IMR-90 (cell line): Measurements from ENCODE around the gene AHCYL1.

Experiments
- BHLHE40 ChIP-seq: fragments of 150-350 bp; IDR thresholded peaks from 2 replicates; pipeline ENCODE4 v1.6.1; 2016; ENCODE audit warnings: mild to moderate bottlenecking, low read depth, low read length
- CHD1 ChIP-seq: IDR thresholded peaks from 2 replicates; pipeline ENCODE4 v1.6.1; 2012; ENCODE audit warnings: low read depth, low read length, improper control_type of control experiment
- FOS ChIP-seq: fragments of 150-350 bp; IDR thresholded peaks from 2 replicates; pipeline ENCODE4 v1.6.1; 2016; ENCODE audit warnings: low read depth, low read length
- MAFK ChIP-seq: IDR thresholded peaks from 2 replicates; pipeline ENCODE4 v1.6.1; 2012; ENCODE audit warnings: low read depth, low read length, improper control_type of control experiment
- MAZ ChIP-seq: IDR thresholded peaks from 2 replicates; pipeline ENCODE4 v1.6.1; 2012; ENCODE audit warnings: low read depth, mild to moderate bottlenecking, low read length, improper control_type of control experiment, moderate library complexity, borderline replicate concordance
- MXI1 ChIP-seq: IDR thresholded peaks from 2 replicates; pipeline ENCODE4 v1.6.1; 2012; ENCODE audit warnings: low read depth, mild to moderate bottlenecking, low read length, moderate library complexity, borderline replicate concordance
- NFE2L2 ChIP-seq: fragments of 150-350 bp; IDR thresholded peaks from 2 replicates; pipeline ENCODE4 v1.6.1; 2016; ENCODE audit warnings: low read depth, mild to moderate bottlenecking, low read length
- POLR2A ChIP-seq: IDR thresholded peaks from 2 replicates; pipeline ENCODE4 v1.6.1; 2012; ENCODE audit warnings: mild to moderate bottlenecking, low read depth, low read length
- RAD21 ChIP-seq: IDR thresholded peaks from 2 replicates; pipeline ENCODE4 v1.6.1; 2012; ENCODE audit warnings: low read length, improper control_type of control experiment
- RFX5 ChIP-seq: IDR thresholded peaks from 2 replicates; pipeline ENCODE4 v1.8.0; 2012; ENCODE audit warnings: low read depth, mild to moderate bottlenecking, low read length, moderate library complexity
- SMC3 ChIP-seq: fragments of 150-350 bp; IDR thresholded peaks from 2 replicates; pipeline ENCODE4 v1.6.1; 2016; ENCODE audit warnings: low read depth, mild to moderate bottlenecking, antibody characterized with exemption, low read length, moderate library complexity
- TF ChIP-seq, protein P1 (sequence below): conservative IDR thresholded peaks from 2 replicates; pipeline ENCODE4 v1.5.1; 2012; ENCODE audit warnings: mild to moderate bottlenecking, low read depth, low read length, improper control_type of control experiment
- TF ChIP-seq, protein P2 (sequence below): fragments of 150-350 bp; IDR thresholded peaks from 2 replicates; pipeline ENCODE4 v1.6.1; 2017; ENCODE audit warnings: mild to moderate bottlenecking, antibody characterized with exemption, low read length, low read depth
- TF ChIP-seq, protein P3 (sequence below): fragments of 150-350 bp; IDR thresholded peaks from 2 replicates; pipeline ENCODE4 v1.6.1; 2016; ENCODE audit warnings: low read depth, mild to moderate bottlenecking, low read length, moderate library complexity, borderline replicate concordance

DNA sequence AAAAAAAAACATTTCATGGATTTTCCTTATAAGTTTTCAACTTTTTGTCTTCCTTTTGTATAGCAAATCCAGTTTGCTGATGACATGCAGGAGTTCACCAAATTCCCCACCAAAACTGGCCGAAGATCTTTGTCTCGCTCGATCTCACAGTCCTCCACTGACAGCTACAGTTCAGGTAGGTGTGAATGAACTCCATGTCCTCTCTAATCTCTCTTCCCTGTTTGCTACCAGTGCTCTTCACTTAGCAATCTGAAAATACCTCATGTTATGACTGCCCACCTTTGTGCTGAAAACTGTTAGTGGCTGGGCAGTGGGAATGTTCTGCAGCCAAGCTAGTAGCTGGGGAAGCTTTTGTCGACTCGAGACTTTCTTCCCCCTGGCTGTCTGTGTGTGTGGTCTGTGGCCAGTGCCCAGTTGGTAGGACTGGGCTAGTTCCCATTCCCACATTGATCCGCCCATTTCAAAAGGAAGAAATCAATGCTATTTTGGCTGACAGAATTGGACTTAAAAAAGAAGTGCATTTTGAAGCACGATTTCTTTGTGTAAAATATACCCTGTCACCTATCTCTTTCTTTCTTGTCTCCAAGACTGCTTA lies 24.5 kb downstream of the AHCYL1 start:
- TF ChIP-seq POLR2A (no peak), MXI1 (no peak), RFX5 (no peak), CHD1 (no peak), SMC3 (no peak), MAZ (no peak), RAD21 (no peak), MAFK (no peak), FOS (no peak), NFE2L2 (no peak), BHLHE40 (no peak)
- TF ChIP-seq, protein P1, sequence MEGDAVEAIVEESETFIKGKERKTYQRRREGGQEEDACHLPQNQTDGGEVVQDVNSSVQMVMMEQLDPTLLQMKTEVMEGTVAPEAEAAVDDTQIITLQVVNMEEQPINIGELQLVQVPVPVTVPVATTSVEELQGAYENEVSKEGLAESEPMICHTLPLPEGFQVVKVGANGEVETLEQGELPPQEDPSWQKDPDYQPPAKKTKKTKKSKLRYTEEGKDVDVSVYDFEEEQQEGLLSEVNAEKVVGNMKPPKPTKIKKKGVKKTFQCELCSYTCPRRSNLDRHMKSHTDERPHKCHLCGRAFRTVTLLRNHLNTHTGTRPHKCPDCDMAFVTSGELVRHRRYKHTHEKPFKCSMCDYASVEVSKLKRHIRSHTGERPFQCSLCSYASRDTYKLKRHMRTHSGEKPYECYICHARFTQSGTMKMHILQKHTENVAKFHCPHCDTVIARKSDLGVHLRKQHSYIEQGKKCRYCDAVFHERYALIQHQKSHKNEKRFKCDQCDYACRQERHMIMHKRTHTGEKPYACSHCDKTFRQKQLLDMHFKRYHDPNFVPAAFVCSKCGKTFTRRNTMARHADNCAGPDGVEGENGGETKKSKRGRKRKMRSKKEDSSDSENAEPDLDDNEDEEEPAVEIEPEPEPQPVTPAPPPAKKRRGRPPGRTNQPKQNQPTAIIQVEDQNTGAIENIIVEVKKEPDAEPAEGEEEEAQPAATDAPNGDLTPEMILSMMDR: no peak
- TF ChIP-seq, protein P2, sequence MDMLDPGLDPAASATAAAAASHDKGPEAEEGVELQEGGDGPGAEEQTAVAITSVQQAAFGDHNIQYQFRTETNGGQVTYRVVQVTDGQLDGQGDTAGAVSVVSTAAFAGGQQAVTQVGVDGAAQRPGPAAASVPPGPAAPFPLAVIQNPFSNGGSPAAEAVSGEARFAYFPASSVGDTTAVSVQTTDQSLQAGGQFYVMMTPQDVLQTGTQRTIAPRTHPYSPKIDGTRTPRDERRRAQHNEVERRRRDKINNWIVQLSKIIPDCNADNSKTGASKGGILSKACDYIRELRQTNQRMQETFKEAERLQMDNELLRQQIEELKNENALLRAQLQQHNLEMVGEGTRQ: no peak
- TF ChIP-seq, protein P3, sequence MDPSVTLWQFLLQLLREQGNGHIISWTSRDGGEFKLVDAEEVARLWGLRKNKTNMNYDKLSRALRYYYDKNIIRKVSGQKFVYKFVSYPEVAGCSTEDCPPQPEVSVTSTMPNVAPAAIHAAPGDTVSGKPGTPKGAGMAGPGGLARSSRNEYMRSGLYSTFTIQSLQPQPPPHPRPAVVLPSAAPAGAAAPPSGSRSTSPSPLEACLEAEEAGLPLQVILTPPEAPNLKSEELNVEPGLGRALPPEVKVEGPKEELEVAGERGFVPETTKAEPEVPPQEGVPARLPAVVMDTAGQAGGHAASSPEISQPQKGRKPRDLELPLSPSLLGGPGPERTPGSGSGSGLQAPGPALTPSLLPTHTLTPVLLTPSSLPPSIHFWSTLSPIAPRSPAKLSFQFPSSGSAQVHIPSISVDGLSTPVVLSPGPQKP: no peak
